GM21390 (cell line): ENCODE data around the gene STUM.
A peak's percentile ranks its signal among the peaks of the same experiment; 100 is the strongest.
"Not testable (repeated sequence)": the region's sequence is repeated elsewhere in the genome, so short reads cannot be mapped to it uniquely, and the experiment has no call there.

ENCODE experiments used
- ATAC-seq: cut with Tn5 transposase; IDR thresholded peaks from one replicate; pipeline ENCODE4 v1.9.1; 2021; ENCODE audit not compliant: unreplicated experiment

Gene STUM

DNA sequence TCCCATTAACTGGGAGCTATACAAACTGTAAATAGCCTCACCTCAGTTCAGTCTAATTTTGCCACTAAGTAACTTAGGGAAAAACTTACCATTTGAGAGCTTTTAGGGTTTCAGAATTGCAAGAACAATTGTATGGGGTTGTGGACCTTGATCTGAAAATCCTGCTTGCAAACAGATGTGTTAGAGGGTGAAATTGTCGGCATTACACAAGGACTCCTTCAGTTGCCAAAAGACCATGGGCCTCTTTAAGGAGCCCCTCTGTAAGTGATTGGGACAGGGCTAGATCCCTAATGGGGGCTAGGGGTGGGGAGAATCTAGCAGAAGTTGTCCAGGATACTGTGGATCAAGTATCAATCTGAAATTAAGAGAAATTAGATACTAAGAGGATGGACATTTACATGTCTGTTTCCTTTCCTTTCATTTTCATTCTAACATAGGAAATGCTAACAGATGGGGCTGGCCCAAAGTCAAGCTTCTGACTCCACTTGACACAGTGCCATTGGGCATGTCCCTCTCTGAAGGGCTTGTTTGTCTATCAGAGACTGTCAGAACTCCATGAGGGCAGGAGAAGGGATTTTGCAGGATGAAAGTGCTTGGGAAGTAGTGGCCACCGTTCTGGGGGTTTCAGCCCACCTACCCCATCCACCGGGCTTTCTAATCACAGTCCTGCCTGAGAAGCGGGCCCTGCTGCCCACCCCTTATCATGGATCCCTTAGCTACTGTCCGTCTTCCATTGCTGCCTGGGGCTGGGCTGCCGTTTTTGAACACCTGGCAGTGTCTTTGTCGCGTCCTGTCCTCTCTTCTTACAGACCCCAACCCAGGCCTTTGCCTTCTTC lies 54.7 kb downstream of the STUM start:
- no peak for ATAC-seq

DNA sequence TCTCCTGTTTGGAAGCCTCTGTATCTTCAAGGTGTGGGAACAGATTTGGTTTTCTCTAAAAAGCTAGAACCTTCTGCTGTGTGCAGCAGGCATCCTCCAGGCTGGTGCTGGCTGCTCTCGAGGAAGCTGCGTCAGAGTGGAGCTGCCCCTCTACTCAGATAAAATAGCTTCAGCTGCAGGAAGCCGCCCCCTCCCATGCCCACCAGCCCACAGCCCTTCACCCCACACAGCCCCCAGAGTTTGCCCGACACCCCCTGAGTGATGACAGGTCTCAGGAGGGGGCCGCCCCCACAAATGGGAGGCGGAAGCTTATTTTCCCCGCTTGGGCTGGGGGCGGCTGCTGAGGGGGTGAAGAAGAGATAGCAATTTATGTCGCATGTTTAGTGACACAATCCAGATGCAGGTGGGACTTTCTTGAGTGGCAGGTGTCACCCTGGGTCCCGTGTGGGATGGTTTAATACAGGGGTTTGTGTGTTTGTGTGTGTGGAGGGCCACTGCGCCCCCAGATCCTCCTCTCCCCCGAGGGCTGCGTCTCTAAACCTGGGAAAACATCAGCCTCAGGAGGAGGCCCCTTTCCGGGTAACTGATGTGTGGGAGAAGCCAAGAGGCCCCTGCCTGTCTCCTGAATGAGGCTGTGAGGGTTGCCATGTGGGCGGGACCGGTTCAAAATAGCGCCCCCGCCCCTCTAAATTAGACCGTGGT lies 55.4 kb downstream of the STUM start:
- ATAC-seq = no peak

- no peak for ATAC-seq
Observed at GRCh38 chr1:226604560-226605317, 56.2 kb downstream of the STUM start.

- ATAC-seq = no peak
Observed at GRCh38 chr1:226605318-226605950, 56.9 kb downstream of the STUM start.

DNA sequence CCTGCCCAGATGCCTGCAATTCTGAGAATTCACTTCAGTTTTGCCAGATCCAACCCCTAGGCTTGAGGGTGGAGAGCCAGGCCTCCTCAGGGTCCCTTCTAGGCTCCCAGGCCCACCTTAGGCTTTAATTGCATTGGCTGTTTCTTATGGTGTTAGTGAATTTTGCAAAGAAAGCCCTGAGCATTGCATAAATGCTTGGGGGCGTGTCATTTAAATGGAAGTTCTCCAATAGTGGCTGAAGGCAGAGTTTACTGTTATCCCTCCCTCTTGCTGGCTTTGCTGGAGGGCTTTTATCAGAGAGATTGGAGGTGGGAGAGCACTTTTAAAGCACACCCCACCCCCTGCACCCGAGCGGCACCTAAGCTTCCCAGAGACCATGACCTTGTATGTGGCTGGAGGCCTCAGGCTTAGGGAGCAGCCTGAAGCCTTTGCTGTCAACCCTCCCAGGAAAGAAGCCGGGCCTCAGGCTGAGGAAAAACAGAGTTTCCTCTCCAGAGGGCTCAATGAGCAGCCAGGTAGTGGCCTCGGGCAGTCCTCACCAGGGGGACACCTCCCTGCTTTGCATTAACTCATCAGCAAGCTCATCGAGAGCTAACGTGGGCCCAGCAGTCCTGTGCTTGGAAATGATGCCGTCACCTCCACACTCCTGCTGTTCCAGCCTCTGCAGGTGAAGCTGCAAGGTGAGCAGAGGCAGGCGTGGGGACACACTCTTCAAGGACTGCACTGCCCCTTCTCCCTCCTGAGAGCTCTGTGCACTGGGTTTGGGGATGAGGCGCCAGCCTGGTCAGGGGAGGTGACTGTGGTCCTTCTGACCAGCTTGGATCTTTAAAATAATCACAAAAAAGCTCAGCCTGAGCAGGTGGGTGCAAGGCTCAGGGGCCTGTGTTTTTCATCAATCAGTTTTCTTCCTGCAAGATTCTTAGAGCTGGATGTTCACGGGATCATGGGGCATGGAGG lies 58.0 kb downstream of the STUM start:
- no peak for ATAC-seq

- ATAC-seq = no peak
Observed at GRCh38 chr1:226607268-226607660, 58.7 kb downstream of the STUM start.

- ATAC-seq = no peak
Observed at GRCh38 chr1:226607821-226608220, 59.3 kb downstream of the STUM start.

- ATAC-seq = peak; percentile 71
Observed at GRCh38 chr1:226608699-226609505, 60.3 kb downstream of the STUM start.

- ATAC-seq = no peak
Observed at GRCh38 chr1:226609836-226610455, 61.4 kb downstream of the STUM start.

DNA sequence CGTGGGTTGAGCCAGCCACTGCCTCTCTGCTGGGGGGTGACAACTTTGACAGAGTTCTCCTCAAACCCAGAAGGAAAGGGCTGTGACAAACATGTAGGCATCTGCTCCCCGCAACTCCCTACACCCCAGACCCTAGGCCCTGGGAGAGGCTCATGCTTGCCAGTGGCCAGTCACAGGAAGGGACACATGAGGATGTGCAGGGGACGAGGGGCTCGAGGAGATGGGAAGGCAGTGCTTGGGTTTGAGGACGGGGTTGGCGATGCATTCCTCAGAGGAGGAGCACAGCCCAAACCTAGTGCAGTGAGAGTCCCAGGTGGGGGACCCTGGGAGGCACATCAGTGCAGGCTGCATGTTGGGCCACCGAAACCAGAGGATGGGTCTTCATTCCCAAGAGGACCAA lies 62.1 kb downstream of the STUM start:
- no peak for ATAC-seq

- no peak for ATAC-seq
Observed at GRCh38 chr1:226611301-226611700, 62.7 kb downstream of the STUM start.

- not testable (repeated sequence) for ATAC-seq
Observed at GRCh38 chr1:226611980-226612379, 63.4 kb downstream of the STUM start.

GRCh38 chr1:226615876-226616275 lies 67.3 kb downstream of the STUM start:
- no peak for ATAC-seq

DNA sequence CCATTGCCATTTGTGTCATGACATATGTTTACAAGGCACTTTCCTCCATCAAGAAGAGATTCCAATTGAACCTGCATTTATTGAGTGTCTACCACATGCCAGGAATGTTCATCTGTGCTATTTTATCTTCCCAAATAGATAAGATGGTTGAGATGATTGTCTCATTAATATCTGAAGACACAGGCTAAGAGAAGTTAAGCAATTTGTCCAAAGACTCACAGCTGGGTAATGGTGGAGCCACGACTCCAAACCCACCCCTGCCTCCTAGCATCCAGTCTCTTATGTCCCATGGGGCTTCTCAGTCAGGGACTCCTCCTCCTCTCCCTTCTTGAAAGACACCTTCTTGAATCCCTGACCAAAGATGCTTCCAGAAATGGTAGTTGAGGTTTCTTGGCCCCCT lies 68.1 kb downstream of the STUM start:
- no peak for ATAC-seq

- no peak for ATAC-seq
Observed at GRCh38 chr1:226617109-226617508, 68.5 kb downstream of the STUM start.

GRCh38 chr1:226617719-226618118 lies 69.2 kb downstream of the STUM start:
- not testable (repeated sequence) for ATAC-seq

- ATAC-seq = no peak
Observed at GRCh38 chr1:226618380-226618779, 69.8 kb downstream of the STUM start.

DNA sequence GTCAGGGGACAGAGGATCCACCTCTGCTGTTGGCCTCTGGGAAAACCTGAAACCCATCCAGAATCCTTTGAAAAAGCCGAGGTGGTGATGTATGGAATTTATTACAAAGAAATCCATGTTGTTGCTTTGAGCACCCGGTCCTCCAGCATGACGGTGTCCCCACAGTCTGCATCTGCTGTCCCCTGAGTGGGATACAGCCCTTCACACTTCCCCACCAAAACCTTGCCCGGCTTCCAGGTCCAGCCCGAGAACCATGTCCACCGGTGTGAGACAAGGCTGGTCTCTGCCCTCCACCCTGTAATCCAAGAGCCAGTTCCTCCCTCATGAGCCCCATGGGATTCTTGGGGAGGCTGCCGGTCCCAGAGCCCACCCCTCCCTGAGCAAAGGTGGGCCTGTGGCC lies 70.5 kb downstream of the STUM start:
- ATAC-seq = no peak

GRCh38 chr1:226622012-226622411 lies 73.4 kb downstream of the STUM start:
- no peak for ATAC-seq
